Transverse colon (tissue), 4 donors: Measurements from ENCODE around the gene CYTH4. TPM values are rescaled to one million over a fixed set of nuclear protein-coding genes. Genes with fewer than 3 reads are reported as not detected.
A peak's percentile ranks its signal among the peaks of the same experiment; 100 is the strongest.

Experiments
- DNase-seq: peaks from one replicate; pipeline ENCODE4 v3.0.0-alpha.2; 2019
- H3K27ac ChIP-seq, 4 donors: fragments of 200-600 bp; sonication (generic); 2 replicates each; pipeline ENCODE4 v1.5.1; 2016 to 2018; ENCODE audit warnings: inconsistent platforms in 4 of 4
- H3K27me3 ChIP-seq: fragments of 200-600 bp; sonication (generic); 2 replicates; pipeline ENCODE4 v1.5.1; 2017; ENCODE audit warnings: inconsistent platforms
- H3K36me3 ChIP-seq, 4 donors: fragments of 200-600 bp; sonication (generic); 2 replicates each; pipeline ENCODE4 v1.5.1; 2017 to 2019; ENCODE audit warnings: inconsistent platforms in 4 of 4
- H3K4me1 ChIP-seq, 4 donors: fragments of 200-600 bp; sonication (generic); 2 replicates each; pipeline ENCODE4 v1.5.1; 2017 to 2020; ENCODE audit warnings: inconsistent platforms in 4 of 4
- H3K4me3 ChIP-seq, 4 donors: fragments of 200-600 bp; sonication (generic); 1 replicate in 1 of 4; 2 replicates in 3 of 4; pipeline versions ENCODE4 v1.5.1 to v1.6.1; 2017 to 2019; ENCODE audit warnings: inconsistent platforms in 4 of 4
- H3K9me3 ChIP-seq, 2 donors: fragments of 200-600 bp; sonication (generic); 2 replicates each; pipeline ENCODE4 v1.5.1; 2017 to 2019; ENCODE audit warnings: inconsistent platforms in 2 of 2
- EP300 ChIP-seq: sonication (generic); formaldehyde crosslinking; IDR thresholded peaks from one replicate; pipeline ENCODE4 v1.6.1; 2017; ENCODE audit warnings: antibody characterized with exemption, low read depth
- POLR2A ChIP-seq: fragments of 450-650 bp; IDR thresholded peaks from one replicate; pipeline ENCODE4 v1.6.1; 2016; ENCODE audit warnings: antibody characterized with exemption, mild to moderate bottlenecking, moderate library complexity
- POLR2AphosphoS5 ChIP-seq, 3 donors: sonication (generic); formaldehyde crosslinking; IDR thresholded peaks; one replicate each; pipeline ENCODE4 v1.6.1; 2016; ENCODE audit warnings: antibody characterized with exemption in 3 of 3
- WGBS, 2 donors: methylation state at CpG; one replicate each; pipeline ENCODE4 v1.1.5; 2018; ENCODE audit warnings: low coverage in 1 of 2; 5-methylcytosine and 5-hydroxymethylcytosine counted together
- in situ Hi-C, 4 donors: fragments of 200-750 bp; cut with MboI; loops; one replicate each; pipeline versions ENCODE4 v1.15.0 to v1.15.1; 2017; ENCODE audit warnings: low sequenced_read_pairs in 3 of 4, low pct_ligation_motif_present in 1 of 4, low pct_unique_long_range_greater_than_20kb in 1 of 4
- intact Hi-C: fragments of 100-400 bp; cut with DNase I; formaldehyde crosslinking; loops from one replicate; pipeline ENCODE4 v1.15.1; 2023; ENCODE audit warnings: low total_unique reads
- total RNA-seq, 4 donors: library from RNA; depleted of rRNA; stranded (reverse); fragments of >200 nt; gene quantifications; one replicate each; pipeline ENCODE4 v1.1.0, GENCODE V29; 2016
- TF ChIP-seq, protein P1 (sequence below), 5 experiments: fragments of 200-600 bp in 3 of 5; fragments of 450-650 bp in 2 of 5; sonication (generic) in 3 of 5; IDR thresholded peaks; 1 replicate in 2 of 5; 2 replicates in 3 of 5; pipeline ENCODE4 v1.5.1; 2016 to 2017; ENCODE audit warnings: antibody characterized with exemption in 5 of 5, inconsistent platforms in 3 of 5, mild to moderate bottlenecking in 2 of 5, moderate library complexity in 1 of 5

Gene CYTH4
- total RNA-seq, 4 donors from 2014 or later: 1.4 to 26.9 (median 10.6) TPM

DNA sequence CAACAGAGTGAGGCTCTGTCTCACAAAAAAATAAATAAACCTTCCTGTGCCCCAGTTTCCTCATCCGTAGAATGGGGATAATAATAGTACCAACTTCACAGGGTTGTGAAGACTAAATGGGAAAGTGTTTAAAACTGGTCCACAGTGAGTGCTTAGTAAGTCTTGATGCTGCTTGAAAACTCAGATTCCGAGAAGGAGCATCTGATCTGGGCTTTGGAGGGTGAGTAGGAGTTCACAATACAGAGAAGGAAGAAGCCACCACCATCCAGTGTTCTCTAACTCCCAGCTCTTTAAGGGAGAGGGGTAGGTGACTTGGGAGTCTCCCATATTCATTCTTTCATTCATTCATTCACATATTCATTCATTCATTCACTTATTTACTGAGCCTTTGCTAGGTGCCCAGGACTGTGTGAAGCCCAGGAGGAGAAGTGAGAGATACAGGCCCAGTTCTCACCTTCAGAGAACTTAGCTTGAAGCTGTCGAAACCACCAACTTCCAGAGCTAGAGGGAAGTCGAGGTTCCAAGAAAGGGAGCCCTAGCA is 17.7 kb downstream of the CYTH4 start:
- in situ Hi-C loops: no loop called here
- no peak overlapping the region for H3K4me3 ChIP-seq
- DNase-seq: no peak
- peak overlapping the region in 3 of 4 donors; percentile 12 to 41 (median 31) for H3K27ac ChIP-seq
- no peaks in the 10 kb centered on the region for H3K27me3 ChIP-seq
- H3K36me3 ChIP-seq: no peaks in the 10 kb centered on the region
- intact Hi-C loops: no loop called here
- H3K9me3 ChIP-seq: no peaks in the 10 kb centered on the region
- 79 to 100% methylated on average over 1 to 4 of the region's 4 CpGs for WGBS, 2 donors
- peaks cover 0 to 3% (median 0%) of the 10 kb centered on the region in 4 donors for H3K4me1 ChIP-seq
- no peak for TF ChIP-seq POLR2A
- TF ChIP-seq, protein P1, sequence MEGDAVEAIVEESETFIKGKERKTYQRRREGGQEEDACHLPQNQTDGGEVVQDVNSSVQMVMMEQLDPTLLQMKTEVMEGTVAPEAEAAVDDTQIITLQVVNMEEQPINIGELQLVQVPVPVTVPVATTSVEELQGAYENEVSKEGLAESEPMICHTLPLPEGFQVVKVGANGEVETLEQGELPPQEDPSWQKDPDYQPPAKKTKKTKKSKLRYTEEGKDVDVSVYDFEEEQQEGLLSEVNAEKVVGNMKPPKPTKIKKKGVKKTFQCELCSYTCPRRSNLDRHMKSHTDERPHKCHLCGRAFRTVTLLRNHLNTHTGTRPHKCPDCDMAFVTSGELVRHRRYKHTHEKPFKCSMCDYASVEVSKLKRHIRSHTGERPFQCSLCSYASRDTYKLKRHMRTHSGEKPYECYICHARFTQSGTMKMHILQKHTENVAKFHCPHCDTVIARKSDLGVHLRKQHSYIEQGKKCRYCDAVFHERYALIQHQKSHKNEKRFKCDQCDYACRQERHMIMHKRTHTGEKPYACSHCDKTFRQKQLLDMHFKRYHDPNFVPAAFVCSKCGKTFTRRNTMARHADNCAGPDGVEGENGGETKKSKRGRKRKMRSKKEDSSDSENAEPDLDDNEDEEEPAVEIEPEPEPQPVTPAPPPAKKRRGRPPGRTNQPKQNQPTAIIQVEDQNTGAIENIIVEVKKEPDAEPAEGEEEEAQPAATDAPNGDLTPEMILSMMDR (IDR thresholded peaks at IDR 0.05): no peak
- no peak for TF ChIP-seq POLR2AphosphoS5 (IDR thresholded peaks at IDR 0.05)
- no peak for TF ChIP-seq EP300

DNA sequence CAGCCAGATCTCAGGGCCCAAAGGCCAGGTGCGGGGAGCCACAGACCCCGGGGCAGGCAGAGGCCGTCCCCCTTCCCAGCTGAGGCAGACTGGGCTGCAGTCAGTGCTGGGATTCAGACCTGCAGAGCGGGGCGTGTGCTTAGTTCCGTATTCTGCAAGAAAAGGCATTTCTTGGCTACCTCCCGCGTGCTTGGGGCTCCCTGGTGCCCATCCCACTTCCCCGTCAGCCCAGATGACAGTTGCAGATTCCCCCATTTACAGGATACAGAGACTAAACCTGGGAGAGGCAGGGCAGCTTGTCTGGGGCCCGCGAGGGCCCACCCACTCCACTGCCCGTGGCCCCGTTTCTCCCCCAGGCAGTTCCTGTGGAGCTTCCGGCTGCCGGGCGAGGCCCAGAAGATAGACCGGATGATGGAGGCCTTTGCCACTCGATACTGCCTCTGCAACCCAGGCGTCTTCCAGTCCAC is 18.3 kb downstream of the CYTH4 start:
- no peak for DNase-seq
- Histone ChIP-seq H3K4me3 (no peak overlapping the region), H3K9me3 (no peaks in the 10 kb centered on the region), H3K27ac (peak overlapping the region; percentile 10 to 41 (median 22)), H3K4me1 (peaks cover 0 to 3% (median 0%) of the 10 kb centered on the region in 4 donors), H3K36me3 (no peaks in the 10 kb centered on the region), H3K27me3 (no peaks in the 10 kb centered on the region)
- intact Hi-C loops (no loop called here), in situ Hi-C loops (no loop called here)
- TF ChIP-seq, protein P1 (IDR thresholded peaks at IDR 0.05): no peak
- no peak for TF ChIP-seq POLR2AphosphoS5 (IDR thresholded peaks at IDR 0.05)
- TF ChIP-seq POLR2A: no peak
- TF ChIP-seq EP300: no peak
- WGBS, 2 donors: 66% methylated on average over 19 of the region's 19 CpGs; no CpG with 5 or more reads in 1 of the 2 donors

DNA sequence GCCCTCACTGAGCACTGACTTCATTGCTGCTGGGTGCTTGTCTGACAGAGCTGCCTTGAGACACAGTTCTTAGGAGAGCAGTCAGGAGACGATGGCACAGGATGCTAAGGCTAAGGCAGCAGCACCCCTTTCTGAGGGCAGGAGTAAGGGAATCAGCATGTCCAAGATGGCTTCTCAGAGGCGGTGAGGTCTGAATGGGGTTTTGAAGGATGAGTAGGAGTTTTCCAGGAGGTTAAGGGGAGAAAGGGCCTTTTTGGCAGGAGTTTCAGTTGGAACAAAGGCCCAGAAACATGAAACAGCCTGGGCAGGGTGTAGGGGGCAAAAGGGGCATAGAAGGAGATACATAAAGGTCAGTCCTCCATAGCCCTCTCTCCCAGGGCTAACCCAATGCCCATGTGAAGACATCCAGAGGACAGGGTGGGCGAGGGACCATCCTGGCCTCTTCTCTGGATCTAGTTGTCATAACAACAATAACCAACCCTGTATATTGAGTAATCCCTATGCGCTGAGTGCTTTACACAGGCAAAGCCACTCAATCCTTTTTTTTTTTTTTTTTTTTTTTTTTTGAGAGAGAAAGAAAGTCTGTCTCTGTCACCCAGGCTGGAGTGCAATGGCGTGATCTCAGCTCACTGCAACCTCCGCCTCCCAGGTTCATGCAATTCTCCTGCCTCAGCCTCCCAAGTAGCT is 19.0 kb downstream of the CYTH4 start:
- in situ Hi-C loops: no loop called here

More for the DNA sequence above, 19.0 kb downstream of the CYTH4 start:
- Histone ChIP-seq H3K36me3 (no peaks in the 10 kb centered on the region), H3K4me3 (no peak overlapping the region), H3K27ac (peak overlapping the region; percentile 10 to 41 (median 22)), H3K4me1 (peaks cover 0 to 7% (median 2%) of the 10 kb centered on the region in 4 donors), H3K9me3 (no peaks in the 10 kb centered on the region), H3K27me3 (no peaks in the 10 kb centered on the region)
- TF ChIP-seq POLR2AphosphoS5 (IDR thresholded peaks at IDR 0.05): no peak
- TF ChIP-seq EP300: no peak
- TF ChIP-seq, protein P1 (IDR thresholded peaks at IDR 0.05): no peak
- no peak for TF ChIP-seq POLR2A
- WGBS, 2 donors: 84 to 93% methylated on average over 4 to 6 of the region's 6 CpGs
- intact Hi-C loops: no loop called here
- no peak for DNase-seq
